GM18505 (cell line): ENCODE measurements around the gene MICALL2.

Source experiments
- ATAC-seq: cut with Tn5 transposase; IDR thresholded peaks from one replicate; pipeline ENCODE4 v1.9.1; 2021; ENCODE audit not compliant: unreplicated experiment
- POLR2A ChIP-seq: IDR thresholded peaks from 4 replicates; pipeline ENCODE4 v1.6.1; 2011; ENCODE audit warnings: borderline replicate concordance; ENCODE audit not compliant: insufficient read depth, insufficient read length; ENCODE audit errors: extremely low read depth

MICALL2 gene

DNA sequence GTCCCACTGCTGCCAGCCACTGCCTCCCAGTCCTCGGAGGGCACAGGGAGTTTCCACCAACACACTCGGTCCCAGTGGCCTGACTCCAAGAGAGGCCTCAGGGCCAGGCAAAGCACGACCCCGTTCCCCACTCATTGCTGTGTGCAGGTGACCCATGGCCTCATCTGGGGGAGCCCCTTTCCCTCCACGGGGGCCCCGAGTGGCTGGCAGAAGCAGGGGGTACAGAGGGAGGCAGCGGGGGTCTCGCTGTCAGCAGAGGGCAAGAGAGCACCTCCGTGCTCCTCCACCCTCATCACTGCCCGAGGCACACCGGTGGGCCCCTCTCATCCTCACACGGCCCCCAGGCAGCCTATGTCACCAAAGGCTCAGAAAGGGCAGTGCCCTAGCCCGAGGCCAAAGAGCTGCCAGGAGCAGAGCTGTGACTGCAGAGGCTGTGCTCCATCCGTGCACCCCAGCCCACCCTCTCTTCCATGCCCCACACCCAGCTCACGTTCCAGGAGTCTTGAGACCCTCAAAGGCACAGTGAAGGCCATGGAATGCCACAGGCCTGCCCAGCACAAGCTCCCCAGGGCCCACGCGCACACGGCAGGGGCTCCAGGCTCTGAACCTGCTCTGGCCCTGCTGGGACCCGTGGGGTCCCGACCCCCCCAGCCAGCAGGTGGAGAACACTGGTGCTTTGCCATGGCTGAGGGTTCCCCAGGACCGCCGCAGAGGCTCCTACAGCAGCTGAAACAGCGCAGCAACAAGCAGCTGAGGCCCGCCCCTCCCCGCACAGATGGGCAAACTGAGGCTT is 25.9 kb downstream of the MICALL2 start:
- no peak for TF ChIP-seq POLR2A
- no peak for ATAC-seq

DNA sequence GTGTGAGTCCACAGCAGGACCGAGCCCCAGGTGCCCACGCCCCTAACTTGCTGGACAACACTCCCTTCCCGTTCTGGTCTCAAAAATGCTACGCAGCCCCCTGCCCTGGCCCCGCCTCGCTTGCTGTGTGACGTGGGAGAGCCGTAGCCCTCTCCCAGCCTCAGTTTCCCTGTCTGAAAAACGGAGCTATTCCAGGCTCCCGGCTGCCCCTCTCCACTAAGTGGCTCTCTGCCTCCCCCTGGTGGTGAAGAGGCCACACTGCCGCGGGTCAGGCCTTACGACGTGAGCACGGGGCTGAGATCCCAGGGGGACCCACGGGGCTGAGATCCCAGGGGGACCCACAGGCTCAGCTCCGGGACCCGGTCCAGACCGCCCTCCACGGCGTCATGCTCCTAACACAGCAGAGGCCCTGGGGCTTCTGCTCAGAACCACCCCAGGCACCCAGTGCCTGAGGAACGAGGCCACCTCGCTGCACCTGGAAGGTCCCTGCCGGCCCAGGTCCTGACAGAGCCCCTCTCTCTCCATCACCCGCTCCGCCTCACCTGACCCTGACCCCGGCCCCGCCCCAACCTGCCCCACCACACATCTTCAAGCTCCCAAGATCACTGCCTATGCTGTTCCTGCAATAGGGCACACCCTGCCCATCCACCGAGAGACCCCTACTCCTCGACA is 26.7 kb downstream of the MICALL2 start:
- TF ChIP-seq POLR2A: no peak
- ATAC-seq: no peak

DNA sequence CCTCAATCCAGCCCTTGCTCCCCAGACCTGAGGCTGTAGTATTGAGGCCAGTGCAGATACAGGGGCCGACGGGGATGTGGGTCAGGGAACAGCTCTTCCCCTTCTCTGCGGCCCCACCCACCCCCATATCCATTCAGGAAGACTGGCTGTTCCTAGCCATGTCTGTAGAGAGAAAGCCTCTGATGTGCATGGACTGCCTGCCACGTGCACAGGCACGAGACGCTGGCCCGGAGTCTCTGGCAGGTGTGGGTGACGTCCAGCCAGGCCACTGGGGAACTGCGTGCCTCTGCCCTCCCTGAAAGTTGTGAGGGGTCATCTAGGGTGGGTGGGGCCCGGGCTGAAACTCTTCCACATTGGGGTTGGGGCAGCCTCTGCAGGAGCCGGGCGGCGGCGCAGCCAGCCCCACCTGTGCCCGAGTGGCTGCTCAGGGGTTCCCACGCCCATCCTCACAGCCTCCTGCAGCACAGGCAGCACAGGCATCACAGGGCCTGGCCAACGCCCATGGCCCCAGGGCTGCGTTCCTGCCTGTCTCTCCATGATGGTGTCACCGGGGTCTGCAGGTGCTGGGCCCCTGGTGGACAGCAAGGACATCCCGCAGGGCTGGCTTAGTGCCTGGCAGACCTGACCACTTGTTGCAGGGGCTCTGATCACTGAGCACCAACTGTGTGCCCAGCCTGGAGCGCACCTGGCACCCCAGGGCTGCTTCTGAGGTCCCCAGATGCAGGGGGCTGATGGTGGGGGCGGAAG is 27.5 kb downstream of the MICALL2 start:
- no peak for TF ChIP-seq POLR2A
- ATAC-seq: no peak

DNA sequence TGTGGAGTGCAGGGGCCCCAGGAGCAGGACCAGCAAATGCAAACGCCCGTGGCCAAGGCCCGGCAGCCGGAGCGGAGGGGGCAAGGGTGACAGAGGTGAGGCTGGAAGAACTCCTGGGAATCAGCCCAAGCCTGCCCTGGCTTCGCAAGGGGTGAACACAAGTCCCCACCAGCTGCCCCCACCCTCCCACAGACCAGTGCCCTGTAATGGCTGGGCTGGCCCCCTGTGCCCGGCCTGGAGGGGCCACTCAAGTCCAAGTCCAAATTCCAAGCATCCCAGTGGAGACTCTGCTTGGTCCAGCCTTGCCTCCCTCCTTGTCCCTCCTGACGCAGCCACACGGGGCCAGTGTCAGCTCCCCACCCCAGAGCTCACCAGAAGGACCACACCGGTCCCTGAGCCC is 28.0 kb downstream of the MICALL2 start:
- no peak for TF ChIP-seq POLR2A
- ATAC-seq: no peak

DNA sequence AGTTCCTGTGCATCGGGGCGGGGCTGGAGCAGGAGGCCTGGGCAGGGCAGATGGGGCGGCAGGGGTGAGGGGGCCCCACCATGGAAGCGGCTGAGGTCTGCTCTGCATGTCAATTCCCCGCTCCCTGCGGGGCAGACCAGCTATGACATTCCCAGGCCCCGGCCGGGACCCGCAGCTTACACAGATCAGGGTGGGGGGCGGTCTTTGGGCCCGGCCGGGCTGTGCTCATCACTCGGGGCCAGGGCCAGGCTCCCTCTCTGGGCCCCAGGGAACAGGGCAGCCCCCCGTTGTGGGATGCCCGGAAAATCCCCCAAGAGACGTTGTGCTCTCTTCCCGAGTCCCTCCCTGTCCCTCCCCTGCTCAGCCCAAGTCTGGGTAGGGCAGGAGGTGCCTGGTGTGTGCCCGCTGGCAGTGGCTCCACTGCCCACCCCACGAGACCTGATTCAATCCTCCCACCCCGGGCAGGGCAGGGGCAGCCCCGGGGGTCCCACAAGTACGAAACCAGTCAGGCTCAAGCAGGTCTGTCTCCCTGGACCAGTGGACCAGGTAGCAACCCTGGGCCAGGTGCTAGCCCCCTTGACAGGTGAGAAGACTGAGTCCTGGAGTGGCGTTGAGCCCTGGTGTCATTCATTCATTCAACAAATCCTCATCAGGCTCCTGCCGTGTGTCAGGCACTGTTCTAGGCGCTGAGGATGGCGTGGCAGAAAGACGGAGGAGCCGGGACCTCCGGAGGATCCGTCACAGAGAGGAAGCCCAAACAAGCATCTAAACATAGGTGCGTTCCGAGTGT is 29.0 kb downstream of the MICALL2 start:
- no peak for TF ChIP-seq POLR2A
- ATAC-seq: no peak

DNA sequence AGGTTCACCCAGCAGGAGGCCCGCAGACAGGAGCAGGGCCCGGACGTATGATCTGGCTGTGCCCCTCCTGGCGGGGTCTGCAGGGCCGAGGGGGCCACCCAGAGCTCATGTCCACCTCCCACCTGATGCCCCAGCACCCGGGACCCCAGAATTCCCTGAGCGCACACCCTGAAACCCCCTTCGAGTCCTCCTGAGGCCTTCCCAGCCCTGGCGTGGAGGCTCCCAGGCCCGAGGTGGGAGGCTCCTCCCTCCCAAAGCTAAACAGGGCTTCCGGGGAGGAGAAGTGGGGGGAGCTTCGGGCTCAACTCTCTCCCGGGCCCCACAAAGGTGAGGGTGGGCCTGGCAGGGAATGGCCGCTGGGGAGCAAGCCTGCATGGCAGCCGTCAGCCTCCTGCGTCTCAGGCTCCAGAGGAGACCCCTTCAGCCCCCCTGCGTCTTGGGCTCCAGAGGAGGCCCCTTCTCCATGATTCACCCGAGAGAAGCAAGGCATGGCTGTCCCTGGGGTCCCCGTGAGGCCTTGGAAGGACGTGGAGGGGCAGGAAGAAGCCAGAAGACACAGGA is 30.2 kb downstream of the MICALL2 start:
- TF ChIP-seq POLR2A: no peak

DNA sequence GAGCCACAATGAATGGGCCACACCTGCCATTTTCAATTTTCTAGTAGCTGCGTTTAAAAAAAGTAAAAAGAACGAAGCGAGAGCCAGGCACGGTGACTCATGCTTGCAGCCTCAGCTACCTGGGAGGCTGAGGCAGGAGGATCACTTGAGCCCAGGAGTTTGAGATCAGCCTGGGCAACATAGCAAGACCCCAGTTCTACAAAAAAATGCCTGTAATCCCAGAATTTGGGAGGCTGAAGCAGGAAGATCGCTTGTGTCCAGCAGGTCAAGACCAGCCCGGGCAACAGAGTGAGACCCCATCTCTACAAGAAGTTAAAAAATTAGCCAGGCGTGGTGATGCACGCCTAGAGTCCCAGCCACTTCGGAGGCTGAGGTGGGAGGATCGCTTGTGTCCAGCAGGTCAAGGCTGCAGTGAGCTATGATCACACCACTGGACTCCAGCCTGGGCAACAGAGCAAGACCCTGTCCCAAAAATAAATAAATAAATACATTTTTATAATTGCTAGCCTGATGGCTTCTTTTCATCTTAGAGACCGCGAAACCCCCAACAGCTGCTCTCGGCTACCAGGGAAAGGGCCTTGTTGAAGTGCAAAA is 32.1 kb downstream of the MICALL2 start:
- ATAC-seq: no peak
- TF ChIP-seq POLR2A: no peak

More for the DNA sequence above, 30.2 kb downstream of the MICALL2 start:
- no peak for ATAC-seq

DNA sequence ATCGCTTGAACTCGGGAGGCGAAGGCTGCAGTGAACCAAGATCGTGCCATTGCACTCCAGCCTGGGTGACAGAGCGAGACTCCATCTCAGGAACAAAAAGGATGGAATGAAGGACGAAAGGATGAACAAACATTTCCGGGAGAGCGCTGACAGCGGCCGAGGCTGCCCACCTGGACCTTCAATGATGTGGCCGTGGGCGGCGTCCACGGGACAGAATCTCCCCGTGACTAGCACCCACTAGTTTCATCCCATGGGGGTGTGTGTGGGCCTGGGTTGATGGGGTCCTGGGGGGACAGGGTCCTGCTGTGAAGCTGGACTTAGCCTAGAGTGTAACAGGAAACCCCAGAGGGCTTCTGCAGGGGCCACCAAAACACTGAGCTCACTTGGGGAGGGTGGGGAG is 32.8 kb downstream of the MICALL2 start:
- TF ChIP-seq POLR2A: no peak
- no peak for ATAC-seq

DNA sequence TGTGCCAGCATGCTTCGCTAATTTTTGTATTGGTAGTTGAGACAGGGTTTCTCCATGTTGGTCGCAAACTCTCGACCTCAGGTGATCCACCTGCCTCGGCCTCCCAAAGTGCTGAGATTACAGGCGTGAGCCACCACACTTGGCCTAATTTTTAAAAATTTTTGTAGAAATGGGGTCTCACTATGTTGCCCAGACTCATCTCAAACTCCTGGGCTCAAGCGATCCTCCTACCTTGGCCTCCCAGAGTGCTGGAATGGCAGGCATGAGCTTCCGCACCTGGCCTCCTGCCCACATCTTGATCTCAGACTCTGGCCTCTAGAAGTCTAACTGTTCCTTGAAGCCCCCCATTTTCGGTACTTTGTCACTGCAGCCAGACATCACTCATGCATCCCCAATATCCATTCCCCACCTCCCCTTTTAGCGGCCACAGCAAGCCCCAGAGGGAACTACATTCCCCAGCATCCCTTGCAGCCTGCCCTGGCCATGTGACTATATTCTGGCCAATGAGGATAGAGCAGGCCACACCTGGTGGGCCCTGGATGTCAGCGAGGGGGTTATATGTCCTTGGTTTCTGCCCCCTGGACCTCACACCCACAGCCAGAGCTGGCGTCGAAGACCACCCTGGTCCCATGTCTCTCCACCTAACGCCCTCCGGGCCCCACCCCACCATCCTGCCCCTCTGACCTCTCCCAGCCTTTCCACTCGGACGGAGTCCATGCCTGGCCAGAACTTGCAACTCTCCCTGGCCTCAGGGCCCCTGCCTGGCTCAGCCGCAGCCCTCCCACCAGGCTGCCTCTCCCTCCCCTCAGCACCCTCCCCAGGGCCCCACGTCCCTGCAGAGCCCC is 33.8 kb downstream of the MICALL2 start:
- TF ChIP-seq POLR2A: no peak
- no peak for ATAC-seq

DNA sequence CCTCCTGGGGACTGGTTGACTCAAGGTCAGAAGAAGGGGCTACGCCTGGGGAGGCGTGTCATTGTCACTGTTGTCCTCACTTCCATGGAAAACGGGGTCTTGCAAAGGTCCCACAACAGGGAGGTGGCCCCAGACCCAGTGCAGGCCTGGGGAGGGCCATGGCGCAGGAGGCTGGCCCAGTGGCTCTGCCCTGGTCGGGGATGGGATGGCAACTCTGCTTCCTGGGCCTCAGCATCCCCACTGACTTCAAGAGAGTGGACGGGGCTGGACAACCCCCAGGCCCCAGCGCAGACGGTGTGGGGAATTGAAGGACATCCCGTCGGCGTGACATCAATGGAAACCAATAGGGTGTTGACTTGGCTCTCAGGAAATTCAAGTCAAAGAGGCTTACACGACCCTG is 35.2 kb downstream of the MICALL2 start:
- ATAC-seq: no peak
- TF ChIP-seq POLR2A: no peak

DNA sequence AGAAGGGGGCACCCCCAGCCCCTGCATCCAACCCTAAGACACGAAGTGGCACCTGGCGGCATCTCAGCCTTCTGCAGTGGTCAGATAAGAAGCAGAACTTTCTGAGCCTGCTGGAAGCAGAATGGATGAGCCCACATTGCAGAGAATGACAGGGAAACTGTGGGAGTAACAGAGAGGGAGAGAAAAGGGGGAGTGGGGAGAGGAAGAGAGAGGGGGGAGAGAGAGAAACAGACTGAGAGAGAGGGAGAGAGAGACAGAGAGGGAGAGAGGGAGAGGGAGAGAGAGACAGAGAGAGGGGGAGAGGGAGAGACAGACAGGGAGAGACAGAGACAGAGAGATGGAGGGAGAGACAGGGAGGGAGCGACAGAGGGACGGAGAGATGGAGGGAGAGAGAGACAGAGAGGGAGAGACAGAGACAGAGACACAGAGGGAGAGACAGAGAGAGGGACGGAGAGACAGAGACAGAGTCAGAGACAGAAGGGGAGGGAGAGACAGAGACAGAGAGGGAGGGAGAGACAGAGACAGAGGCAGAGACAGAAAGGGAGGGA is 35.9 kb downstream of the MICALL2 start:
- no peak for ATAC-seq
- no peak for TF ChIP-seq POLR2A
